Neutrophil (primary cell): ENCODE measurements around the gene BPIFB6.

Source experiments
- H3K27ac ChIP-seq: fragments of 200-600 bp; sonication (generic); 2 replicates; pipeline ENCODE4 v1.5.1; 2016; ENCODE audit warnings: mild to moderate bottlenecking, moderate library complexity
- H3K27me3 ChIP-seq: fragments of 200-600 bp; sonication (generic); 2 replicates; pipeline ENCODE4 v1.6.0; 2016; ENCODE audit warnings: mild to moderate bottlenecking
- H3K36me3 ChIP-seq: fragments of 200-600 bp; sonication (generic); 2 replicates; pipeline ENCODE4 v1.5.1; 2017
- H3K4me1 ChIP-seq, 2 experiments: fragments of 200-600 bp in 1 of 2; sonication (generic) in 1 of 2; 1 replicate in 1 of 2; 2 replicates in 1 of 2; pipeline versions ENCODE4 v1.5.1 to v1.6.1; 2013 to 2016; ENCODE audit warnings: low read depth in 1 of 2, low read length in 1 of 2, mild to moderate bottlenecking in 1 of 2, moderate library complexity in 1 of 2; ENCODE audit not compliant: control insufficient read depth in 1 of 2, insufficient read depth in 1 of 2
- H3K4me3 ChIP-seq, 2 experiments: fragments of 200-600 bp in 1 of 2; sonication (generic) in 1 of 2; 1 replicate in 1 of 2; 2 replicates in 1 of 2; pipeline ENCODE4 v1.5.1; 2013 to 2016; ENCODE audit warnings: low read depth in 1 of 2, low read length in 1 of 2, mild to moderate bottlenecking in 1 of 2, moderate library complexity in 1 of 2
- H3K9me3 ChIP-seq: fragments of 200-600 bp; sonication (generic); 2 replicates; pipeline ENCODE4 v1.5.1; 2016
- CTCF ChIP-seq: fragments of 200-600 bp; sonication (generic); IDR thresholded peaks from 2 replicates; pipeline ENCODE4 v1.5.1; 2016; ENCODE audit warnings: antibody characterized with exemption

Gene BPIFB6

GRCh38 chr20:33093074-33093473, 61.6 kb downstream of the BPIFB6 start:
- H3K4me1 ChIP-seq, result no peaks in the 10 kb centered on the region
- no peaks in the 10 kb centered on the region for H3K9me3 ChIP-seq
- H3K27ac ChIP-seq, result no peak overlapping the region
- H3K4me3 ChIP-seq, result no peak overlapping the region
- H3K27me3 ChIP-seq, result no peaks in the 10 kb centered on the region
- TF ChIP-seq CTCF, result no peak
- no peaks in the 10 kb centered on the region for H3K36me3 ChIP-seq

DNA sequence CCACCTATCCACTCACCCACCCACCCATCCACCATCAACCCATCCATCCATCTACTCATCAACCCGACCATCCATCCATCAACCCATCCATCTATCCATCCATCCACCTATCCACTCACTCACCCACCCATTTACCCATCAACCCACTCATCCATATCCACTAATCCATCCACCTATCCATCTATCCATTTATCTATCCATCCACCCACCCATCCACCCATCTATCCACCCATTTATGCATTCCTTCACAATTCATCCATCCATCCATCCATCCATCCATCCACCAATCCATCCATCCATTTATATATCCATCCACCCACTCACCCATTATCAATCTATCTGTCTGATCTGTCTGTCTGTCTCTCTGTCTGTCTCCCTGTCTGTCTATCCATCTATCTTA, 62.1 kb downstream of the BPIFB6 start:
- no peak overlapping the region for H3K27ac ChIP-seq

More for the DNA sequence above, 62.1 kb downstream of the BPIFB6 start:
- no peak for TF ChIP-seq CTCF
- Histone ChIP-seq H3K4me3 (no peak overlapping the region), H3K9me3 (no peaks in the 10 kb centered on the region), H3K4me1 (no peaks in the 10 kb centered on the region), H3K36me3 (no peaks in the 10 kb centered on the region), H3K27me3 (no peaks in the 10 kb centered on the region)
